GDM1 (cell line): ENCODE data around the gene GRIN1.

Source experiments
- DNase-seq: peaks from one replicate; lab custom pipeline; 2025; lab: John Stamatoyannopoulos, UW

GRIN1 gene

GRCh38 chr9:137217276-137218211 is 78.6 kb downstream of the GRIN1 start:
- DNase-seq, result no peak

- DNase-seq, result no peak
Measured at GRCh38 chr9:137218212-137218753, 79.3 kb downstream of the GRIN1 start.
